ENCODE results near the gene HTN3.

DNA sequence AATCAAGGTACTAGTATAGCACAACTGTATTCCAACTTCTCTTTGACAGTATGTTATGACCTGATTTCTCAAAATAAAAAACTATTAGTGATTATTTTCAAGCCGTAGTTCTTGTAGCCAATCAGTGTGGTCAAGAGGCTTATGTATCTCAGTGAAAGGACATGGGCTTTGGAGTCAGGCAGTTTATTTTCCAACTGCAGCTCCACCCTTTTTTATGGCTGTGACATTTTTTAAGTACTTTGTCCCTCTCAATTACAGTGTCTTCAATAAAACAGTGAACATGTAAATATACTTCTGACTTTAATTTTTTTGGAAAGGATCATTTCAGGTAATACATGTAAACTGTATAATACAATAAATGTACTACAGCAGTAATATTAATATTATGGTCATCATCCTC lies 51.9 kb downstream of the HTN3 start:
- TF ChIP-seq POLR2A (IDR thresholded peaks at IDR 0.05; ENCODE audit: low read depth) (no peak), EP300 (IDR thresholded peaks at IDR 0.05) (no peak)
- TF ChIP-seq, protein P1, sequence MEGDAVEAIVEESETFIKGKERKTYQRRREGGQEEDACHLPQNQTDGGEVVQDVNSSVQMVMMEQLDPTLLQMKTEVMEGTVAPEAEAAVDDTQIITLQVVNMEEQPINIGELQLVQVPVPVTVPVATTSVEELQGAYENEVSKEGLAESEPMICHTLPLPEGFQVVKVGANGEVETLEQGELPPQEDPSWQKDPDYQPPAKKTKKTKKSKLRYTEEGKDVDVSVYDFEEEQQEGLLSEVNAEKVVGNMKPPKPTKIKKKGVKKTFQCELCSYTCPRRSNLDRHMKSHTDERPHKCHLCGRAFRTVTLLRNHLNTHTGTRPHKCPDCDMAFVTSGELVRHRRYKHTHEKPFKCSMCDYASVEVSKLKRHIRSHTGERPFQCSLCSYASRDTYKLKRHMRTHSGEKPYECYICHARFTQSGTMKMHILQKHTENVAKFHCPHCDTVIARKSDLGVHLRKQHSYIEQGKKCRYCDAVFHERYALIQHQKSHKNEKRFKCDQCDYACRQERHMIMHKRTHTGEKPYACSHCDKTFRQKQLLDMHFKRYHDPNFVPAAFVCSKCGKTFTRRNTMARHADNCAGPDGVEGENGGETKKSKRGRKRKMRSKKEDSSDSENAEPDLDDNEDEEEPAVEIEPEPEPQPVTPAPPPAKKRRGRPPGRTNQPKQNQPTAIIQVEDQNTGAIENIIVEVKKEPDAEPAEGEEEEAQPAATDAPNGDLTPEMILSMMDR (IDR thresholded peaks at IDR 0.05) = no peak

All from esophagus muscularis mucosa (tissue), 4 donors.